Epithelial cell of proximal tubule (primary cell): ENCODE data around the gene ZNF488. TPM values are rescaled to one million over a fixed set of nuclear protein-coding genes. Genes with fewer than 3 reads are reported as not detected.
"Not testable (repeated sequence)": the region's sequence is repeated elsewhere in the genome, so short reads cannot be mapped to it uniquely, and the experiment has no call there.

Experiments
- DNase-seq: peaks from one replicate; pipeline ENCODE4 v3.0.0-alpha.2; 2011; ENCODE audit warnings: low read depth
- H3K4me3 ChIP-seq: 2 replicates; pipeline ENCODE4 v1.5.1; 2011; ENCODE audit warnings: low read depth, mild to moderate bottlenecking, low read length
- CTCF ChIP-seq: conservative IDR thresholded peaks from 2 replicates; pipeline ENCODE4 v1.5.1; 2012; ENCODE audit warnings: low read depth, mild to moderate bottlenecking, low read length
- total RNA-seq: library from RNA; depleted of rRNA; stranded (reverse); fragments of >200 nt; gene quantifications from 2 replicates; pipeline ENCODE4 v1.2.3, GENCODE V29; 2015

ZNF488 gene
- total RNA-seq, 1 donor from 2014 or later: 0.63 TPM

- no peak for DNase-seq
- TF ChIP-seq CTCF: no peak
- H3K4me3 ChIP-seq: no peak overlapping the region
These were observed 35.3 kb upstream of the ZNF488 start for GRCh38 chr10:47419421-47419820.

GRCh38 chr10:47418966-47419365, 34.9 kb upstream of the ZNF488 start:
- TF ChIP-seq CTCF: no peak
- DNase-seq: no peak
- no peak overlapping the region for H3K4me3 ChIP-seq

DNA sequence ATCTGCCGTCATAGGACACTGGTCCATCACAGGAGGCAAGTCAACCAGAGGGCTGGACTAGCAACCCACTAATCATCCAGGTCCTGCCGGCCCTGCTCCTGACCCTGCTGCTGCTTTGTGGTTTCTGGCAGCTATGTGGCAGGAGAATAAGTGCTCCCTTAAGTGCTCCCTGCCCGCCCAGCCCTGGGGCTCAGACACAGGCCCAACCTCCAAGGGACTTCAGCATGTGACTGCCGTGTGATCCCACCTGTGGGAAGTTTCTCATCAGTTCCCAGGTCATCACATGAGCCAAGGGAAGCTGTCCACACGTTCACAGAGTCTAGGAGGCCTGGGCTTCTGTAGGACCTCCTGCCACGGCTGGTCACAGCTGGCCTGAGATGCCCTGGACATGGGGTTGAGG, 34.2 kb upstream of the ZNF488 start:
- TF ChIP-seq CTCF: no peak
- DNase-seq: no peak
- no peak overlapping the region for H3K4me3 ChIP-seq

DNA sequence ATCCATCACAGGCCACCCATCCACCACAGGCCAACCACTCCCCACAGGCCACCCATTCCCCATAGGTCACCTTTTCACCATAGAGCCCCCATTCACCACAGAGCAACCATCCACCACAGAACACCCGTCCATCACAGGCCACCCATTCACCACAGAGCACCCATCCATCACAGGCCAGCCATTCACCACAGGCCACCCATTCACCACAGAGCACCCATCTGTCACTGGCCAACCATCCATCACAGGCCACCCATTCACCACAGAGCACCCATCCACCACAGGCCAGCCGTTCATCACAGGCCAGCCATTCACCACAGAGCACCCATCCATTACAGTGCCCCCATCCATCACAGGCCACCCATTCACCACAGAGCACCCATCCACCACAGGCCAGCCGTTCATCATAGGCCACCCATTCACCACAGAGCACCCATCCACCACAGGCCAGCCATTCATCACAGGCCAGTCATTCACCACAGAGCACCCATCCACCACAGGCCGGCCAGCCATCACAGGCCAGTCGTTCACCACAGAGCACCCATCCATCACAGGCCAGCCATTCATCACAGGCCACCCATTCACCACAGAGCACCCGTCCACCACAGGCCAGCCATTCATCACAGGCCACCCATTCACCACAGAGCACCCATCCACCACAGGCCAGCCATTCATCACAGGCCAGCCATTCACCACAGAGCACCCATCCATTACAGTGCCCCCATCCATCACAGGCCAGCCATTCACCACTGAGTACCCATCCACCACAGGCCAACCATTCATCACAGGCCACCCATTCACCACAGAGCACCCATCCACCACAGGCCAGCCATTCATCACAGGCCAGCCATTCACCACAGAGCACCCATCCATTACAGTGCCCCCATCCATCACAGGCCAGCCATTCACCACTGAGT, 32.5 kb upstream of the ZNF488 start:
- H3K4me3 ChIP-seq, DNase-seq: not testable (repeated sequence)

DNA sequence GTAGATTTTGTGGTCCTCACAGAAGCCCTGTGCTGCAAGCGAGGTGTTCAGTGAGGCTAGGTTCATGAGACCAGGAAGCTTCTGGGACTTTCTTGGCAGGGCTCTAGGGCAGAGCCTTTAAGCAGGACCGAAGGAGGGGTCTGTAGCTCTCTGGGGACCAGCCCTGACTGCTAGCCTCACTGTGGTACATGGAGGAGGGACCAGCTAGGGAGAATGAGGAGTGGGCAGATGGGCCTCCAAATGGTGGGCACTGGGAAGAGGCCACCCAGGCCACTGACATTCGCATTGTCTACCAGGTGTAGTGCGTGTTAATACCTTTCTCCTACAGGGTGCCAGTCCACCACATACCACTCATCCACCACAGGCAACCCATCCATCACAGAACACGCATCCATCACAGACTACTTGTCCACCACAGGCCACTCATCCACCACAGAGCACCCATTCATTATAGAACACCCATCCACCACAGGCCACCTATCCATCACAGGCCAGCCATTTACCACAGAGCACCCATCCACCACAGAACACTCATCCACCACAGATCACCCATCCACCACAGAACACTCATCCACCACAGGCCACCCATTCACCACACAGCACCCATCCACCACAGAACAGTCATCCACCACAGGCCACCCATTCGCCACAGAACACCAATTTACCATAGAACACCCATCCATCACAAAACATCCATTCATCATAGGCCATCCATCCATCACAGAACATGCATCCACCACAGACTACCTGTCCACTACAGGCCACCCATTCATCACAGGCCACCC, 31.6 kb upstream of the ZNF488 start:
- no peak overlapping the region for H3K4me3 ChIP-seq
- no peak for DNase-seq
- TF ChIP-seq CTCF: no peak

GRCh38 chr10:47414752-47415519, 30.8 kb upstream of the ZNF488 start:
- no peak for TF ChIP-seq CTCF

DNA sequence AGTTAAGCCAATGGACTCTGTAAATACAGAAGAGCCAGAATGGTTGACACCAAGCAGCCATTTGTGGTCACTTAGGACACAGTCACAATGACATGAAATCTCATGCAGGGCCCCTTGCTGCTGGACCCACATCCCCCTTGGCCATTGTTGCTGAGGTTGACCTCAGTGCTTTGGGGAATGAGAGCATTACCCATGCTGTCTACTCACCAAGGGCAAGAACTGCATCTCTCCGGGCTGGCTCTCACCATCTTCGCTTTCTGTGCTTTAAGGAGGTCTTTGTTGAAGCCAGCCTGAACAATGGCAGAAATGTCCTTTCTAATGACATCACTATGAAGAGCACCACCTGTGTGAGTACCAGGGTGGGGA, 30.1 kb upstream of the ZNF488 start:
- no peak for DNase-seq
- TF ChIP-seq CTCF: no peak
- H3K4me3 ChIP-seq: no peak overlapping the region

More at GRCh38 chr10:47414752-47415519, 30.8 kb upstream of the ZNF488 start:
- DNase-seq: no peak
- H3K4me3 ChIP-seq: no peak overlapping the region
